Prostate gland (tissue), 2 donors: ENCODE measurements around the gene LRP3.

Experiments
- CTCF ChIP-seq, 4 experiments: fragments of 200-600 bp in 2 of 4; fragments of 450-650 bp in 2 of 4; sonication (generic) in 2 of 4; IDR thresholded peaks; 1 replicate in 3 of 4; 2 replicates in 1 of 4; pipeline ENCODE4 v1.5.1; 2016 to 2019; ENCODE audit warnings: antibody characterized with exemption in 4 of 4, mild to moderate bottlenecking in 2 of 4, moderate library complexity in 2 of 4
- POLR2A ChIP-seq: fragments of 450-650 bp; IDR thresholded peaks from one replicate; pipeline ENCODE4 v1.6.1; 2016; ENCODE audit warnings: antibody characterized with exemption, mild to moderate bottlenecking
- POLR2AphosphoS5 ChIP-seq: sonication (generic); formaldehyde crosslinking; IDR thresholded peaks from one replicate; pipeline ENCODE4 v1.6.1; 2017; ENCODE audit warnings: antibody characterized with exemption

GRCh38 chr19:33251076-33251475 lies 56.9 kb downstream of the LRP3 start:
- TF ChIP-seq CTCF (IDR thresholded peaks at IDR 0.05) (no peak), POLR2AphosphoS5 (no peak), POLR2A (no peak)
